ENCODE measurements around the gene SLC6A20. TPM values are rescaled to one million over a fixed set of nuclear protein-coding genes. Genes with fewer than 3 reads are reported as not detected.

The SLC6A20 gene
- total and polyA plus RNA-seq, 2 of the 13 experiments (the other 11 are each of a cell fraction or from before 2014, with no cell fraction given), result not detected

DNA sequence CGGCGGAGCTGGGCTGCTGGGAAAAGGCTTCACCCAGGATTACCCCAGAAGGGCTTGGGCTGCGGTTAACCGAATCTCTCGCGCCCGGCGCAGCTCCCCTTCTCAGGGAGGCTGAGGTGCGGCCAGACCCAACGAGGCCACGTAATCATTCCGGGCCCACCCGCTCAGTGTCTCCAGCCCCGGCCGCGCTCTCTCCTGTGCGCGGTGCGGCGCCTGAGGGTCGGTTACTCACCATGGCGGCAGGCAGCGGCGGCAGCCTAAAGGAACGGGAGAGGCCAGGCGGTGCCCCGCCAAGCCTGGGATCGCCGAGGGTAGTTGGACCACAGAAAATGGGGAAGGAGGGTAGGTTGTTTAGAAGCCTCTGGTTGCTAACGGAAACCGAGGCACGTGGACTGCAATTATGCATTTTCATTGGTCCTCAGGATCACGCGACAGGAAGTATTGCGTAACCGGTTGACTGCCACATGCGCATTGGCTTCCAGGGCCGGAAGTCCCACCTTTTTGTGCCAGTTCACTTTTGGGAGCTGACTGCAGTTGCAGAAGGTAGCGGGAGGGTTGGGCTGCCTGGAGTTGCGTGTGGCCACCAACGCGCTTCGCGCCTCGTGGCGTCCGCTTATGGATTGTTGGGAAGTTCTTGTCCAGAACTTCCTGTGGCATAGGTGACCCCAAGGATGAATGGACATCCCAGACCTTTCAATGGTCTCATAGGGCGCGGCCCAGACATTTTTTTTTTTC, 45.6 kb upstream of the SLC6A20 start, which contains the start of gene LZTFL1 (continued):
- no peak for TF ChIP-seq NBN (conservative IDR thresholded peaks at IDR 0.05)
- TF ChIP-seq KDM5B (CRISPR knock-in tag; IDR thresholded peaks at IDR 0.05; ENCODE audit: borderline replicate concordance), result peak; percentile 86; the same call in 1 of the 2 replicates
- TF ChIP-seq TEAD2 (CRISPR knock-in tag; IDR thresholded peaks at IDR 0.05), result no peak
- TF ChIP-seq, protein P1, sequence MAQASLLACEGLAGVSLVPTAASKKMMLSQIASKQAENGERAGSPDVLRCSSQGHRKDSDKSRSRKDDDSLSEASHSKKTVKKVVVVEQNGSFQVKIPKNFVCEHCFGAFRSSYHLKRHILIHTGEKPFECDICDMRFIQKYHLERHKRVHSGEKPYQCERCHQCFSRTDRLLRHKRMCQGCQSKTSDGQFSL (CRISPR knock-in tag; IDR thresholded peaks at IDR 0.05), result no peak
- peak; percentile 84 for TF ChIP-seq TBL1XR1 (IDR thresholded peaks at IDR 0.05; ENCODE audit: borderline replicate concordance, low read length, partially characterized antibody)
- TF ChIP-seq, protein P2, sequence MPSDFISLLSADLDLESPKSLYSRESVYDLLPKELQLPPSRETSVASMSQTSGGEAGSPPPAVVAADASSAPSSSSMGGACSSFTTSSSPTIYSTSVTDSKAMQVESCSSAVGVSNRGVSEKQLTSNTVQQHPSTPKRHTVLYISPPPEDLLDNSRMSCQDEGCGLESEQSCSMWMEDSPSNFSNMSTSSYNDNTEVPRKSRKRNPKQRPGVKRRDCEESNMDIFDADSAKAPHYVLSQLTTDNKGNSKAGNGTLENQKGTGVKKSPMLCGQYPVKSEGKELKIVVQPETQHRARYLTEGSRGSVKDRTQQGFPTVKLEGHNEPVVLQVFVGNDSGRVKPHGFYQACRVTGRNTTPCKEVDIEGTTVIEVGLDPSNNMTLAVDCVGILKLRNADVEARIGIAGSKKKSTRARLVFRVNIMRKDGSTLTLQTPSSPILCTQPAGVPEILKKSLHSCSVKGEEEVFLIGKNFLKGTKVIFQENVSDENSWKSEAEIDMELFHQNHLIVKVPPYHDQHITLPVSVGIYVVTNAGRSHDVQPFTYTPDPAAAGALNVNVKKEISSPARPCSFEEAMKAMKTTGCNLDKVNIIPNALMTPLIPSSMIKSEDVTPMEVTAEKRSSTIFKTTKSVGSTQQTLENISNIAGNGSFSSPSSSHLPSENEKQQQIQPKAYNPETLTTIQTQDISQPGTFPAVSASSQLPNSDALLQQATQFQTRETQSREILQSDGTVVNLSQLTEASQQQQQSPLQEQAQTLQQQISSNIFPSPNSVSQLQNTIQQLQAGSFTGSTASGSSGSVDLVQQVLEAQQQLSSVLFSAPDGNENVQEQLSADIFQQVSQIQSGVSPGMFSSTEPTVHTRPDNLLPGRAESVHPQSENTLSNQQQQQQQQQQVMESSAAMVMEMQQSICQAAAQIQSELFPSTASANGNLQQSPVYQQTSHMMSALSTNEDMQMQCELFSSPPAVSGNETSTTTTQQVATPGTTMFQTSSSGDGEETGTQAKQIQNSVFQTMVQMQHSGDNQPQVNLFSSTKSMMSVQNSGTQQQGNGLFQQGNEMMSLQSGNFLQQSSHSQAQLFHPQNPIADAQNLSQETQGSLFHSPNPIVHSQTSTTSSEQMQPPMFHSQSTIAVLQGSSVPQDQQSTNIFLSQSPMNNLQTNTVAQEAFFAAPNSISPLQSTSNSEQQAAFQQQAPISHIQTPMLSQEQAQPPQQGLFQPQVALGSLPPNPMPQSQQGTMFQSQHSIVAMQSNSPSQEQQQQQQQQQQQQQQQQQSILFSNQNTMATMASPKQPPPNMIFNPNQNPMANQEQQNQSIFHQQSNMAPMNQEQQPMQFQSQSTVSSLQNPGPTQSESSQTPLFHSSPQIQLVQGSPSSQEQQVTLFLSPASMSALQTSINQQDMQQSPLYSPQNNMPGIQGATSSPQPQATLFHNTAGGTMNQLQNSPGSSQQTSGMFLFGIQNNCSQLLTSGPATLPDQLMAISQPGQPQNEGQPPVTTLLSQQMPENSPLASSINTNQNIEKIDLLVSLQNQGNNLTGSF (CRISPR knock-in tag; IDR thresholded peaks at IDR 0.05), result peak; percentile 70; the same call in 1 of the 2 replicates
- TF ChIP-seq ARID2 (CRISPR knock-in tag; IDR thresholded peaks at IDR 0.05; ENCODE audit: borderline replicate concordance), result 0 out of 2 replicates have a peak, but pooled peaks have one; percentile 51
- TF ChIP-seq, protein P3, sequence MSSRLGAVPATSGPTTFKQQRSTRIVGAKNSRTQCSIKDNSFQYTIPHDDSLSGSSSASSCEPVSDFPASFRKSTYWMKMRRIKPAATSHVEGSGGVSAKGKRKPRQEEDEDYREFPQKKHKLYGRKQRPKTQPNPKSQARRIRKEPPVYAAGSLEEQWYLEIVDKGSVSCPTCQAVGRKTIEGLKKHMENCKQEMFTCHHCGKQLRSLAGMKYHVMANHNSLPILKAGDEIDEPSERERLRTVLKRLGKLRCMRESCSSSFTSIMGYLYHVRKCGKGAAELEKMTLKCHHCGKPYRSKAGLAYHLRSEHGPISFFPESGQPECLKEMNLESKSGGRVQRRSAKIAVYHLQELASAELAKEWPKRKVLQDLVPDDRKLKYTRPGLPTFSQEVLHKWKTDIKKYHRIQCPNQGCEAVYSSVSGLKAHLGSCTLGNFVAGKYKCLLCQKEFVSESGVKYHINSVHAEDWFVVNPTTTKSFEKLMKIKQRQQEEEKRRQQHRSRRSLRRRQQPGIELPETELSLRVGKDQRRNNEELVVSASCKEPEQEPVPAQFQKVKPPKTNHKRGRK (CRISPR knock-in tag; IDR thresholded peaks at IDR 0.05), result no peak
- no peak for TF ChIP-seq FLYWCH1 (CRISPR knock-in tag; IDR thresholded peaks at IDR 0.05)
- peak; percentile 65; the same call in 1 of the 2 replicates for TF ChIP-seq ZNF891 (CRISPR knock-in tag; IDR thresholded peaks at IDR 0.05)
- TF ChIP-seq, protein P4, sequence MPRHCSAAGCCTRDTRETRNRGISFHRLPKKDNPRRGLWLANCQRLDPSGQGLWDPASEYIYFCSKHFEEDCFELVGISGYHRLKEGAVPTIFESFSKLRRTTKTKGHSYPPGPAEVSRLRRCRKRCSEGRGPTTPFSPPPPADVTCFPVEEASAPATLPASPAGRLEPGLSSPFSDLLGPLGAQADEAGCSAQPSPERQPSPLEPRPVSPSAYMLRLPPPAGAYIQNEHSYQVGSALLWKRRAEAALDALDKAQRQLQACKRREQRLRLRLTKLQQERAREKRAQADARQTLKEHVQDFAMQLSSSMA (CRISPR knock-in tag; IDR thresholded peaks at IDR 0.05), result no peak; the same call in 1 of the 2 replicates
- TF ChIP-seq SP4 (CRISPR knock-in tag; IDR thresholded peaks at IDR 0.05), result no peak
- TF ChIP-seq, protein P5, sequence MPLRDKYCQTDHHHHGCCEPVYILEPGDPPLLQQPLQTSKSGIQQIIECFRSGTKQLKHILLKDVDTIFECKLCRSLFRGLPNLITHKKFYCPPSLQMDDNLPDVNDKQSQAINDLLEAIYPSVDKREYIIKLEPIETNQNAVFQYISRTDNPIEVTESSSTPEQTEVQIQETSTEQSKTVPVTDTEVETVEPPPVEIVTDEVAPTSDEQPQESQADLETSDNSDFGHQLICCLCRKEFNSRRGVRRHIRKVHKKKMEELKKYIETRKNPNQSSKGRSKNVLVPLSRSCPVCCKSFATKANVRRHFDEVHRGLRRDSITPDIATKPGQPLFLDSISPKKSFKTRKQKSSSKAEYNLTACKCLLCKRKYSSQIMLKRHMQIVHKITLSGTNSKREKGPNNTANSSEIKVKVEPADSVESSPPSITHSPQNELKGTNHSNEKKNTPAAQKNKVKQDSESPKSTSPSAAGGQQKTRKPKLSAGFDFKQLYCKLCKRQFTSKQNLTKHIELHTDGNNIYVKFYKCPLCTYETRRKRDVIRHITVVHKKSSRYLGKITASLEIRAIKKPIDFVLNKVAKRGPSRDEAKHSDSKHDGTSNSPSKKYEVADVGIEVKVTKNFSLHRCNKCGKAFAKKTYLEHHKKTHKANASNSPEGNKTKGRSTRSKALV (CRISPR knock-in tag; IDR thresholded peaks at IDR 0.05), result 0 out of 2 replicates have a peak, but pooled peaks have one; percentile 36
- no peak for TF ChIP-seq THYN1 (CRISPR knock-in tag; IDR thresholded peaks at IDR 0.05; ENCODE audit: borderline replicate concordance, low read depth)
- no peak for TF ChIP-seq ZNF343 (CRISPR knock-in tag; IDR thresholded peaks at IDR 0.05)
- peak; percentile 97 for TF ChIP-seq RBM22 (optimal IDR thresholded peaks at IDR 0.05; ENCODE audit: low read length)
- no peak for TF ChIP-seq ZNF382 (CRISPR knock-in tag; IDR thresholded peaks at IDR 0.05; ENCODE audit: borderline replicate concordance)
- TF ChIP-seq ZNF839 (CRISPR knock-in tag; IDR thresholded peaks at IDR 0.05; ENCODE audit: borderline replicate concordance), result 0 out of 2 replicates have a peak, but pooled peaks have one; percentile 29
- no peak for TF ChIP-seq JUND (CRISPR knock-in tag; IDR thresholded peaks at IDR 0.05)
